ENCODE data around the gene MN1. TPM values are rescaled to one million over a fixed set of nuclear protein-coding genes. Genes with fewer than 3 reads are reported as not detected.
A peak's percentile ranks its signal among the peaks of the same experiment; 100 is the strongest.

The MN1 gene
- total and polyA plus RNA-seq, 12 donors = 0.64 to 2.7 (median 1.1) TPM

GRCh38 chr22:27803841-27804415 lies 2.4 kb upstream of the MN1 start:
- Histone ChIP-seq H3K4me1 (replicated peaks in 1 of 2) (peaks cover 0 to 21% of the 10 kb centered on the region in 2 donors), H3K4me3 (no peak overlapping the region), H3K27me3 (peaks cover 20% of the 10 kb centered on the region), H3K36me3 (replicated peaks in 1 of 2) (no peaks in the 10 kb centered on the region), H3K27ac (no peak overlapping the region), H3K9me3 (replicated peaks in 1 of 3) (no peaks in the 10 kb centered on the region)
- intact Hi-C loops (cut with DNase I) = loop anchor here (5.0 kb wide), 2 partner anchors 397 to 1047 kb away; no protein-coding TSS in a partner anchor
- TF ChIP-seq CTCF (IDR thresholded peaks at IDR 0.05) (no peak), POLR2A (IDR thresholded peaks at IDR 0.05) (no peak)
- no peak for DNase-seq
- 61 to 73% (median 66%) methylated on average over 11 of the region's 11 CpGs for WGBS, 4 donors

GRCh38 chr22:27802346-27803073 lies 954 bp upstream of the MN1 start:
- peaks cover 34% of the 10 kb centered on the region for H3K27me3 ChIP-seq
- no peak for TF ChIP-seq POLR2A (IDR thresholded peaks at IDR 0.05)
- no peak for TF ChIP-seq CTCF (IDR thresholded peaks at IDR 0.05)
- intact Hi-C loops (cut with DNase I) = loop anchor here (5.0 kb wide), 2 partner anchors 395 to 1045 kb away; no protein-coding TSS in a partner anchor
- H3K36me3 ChIP-seq (replicated peaks in 1 of 2) = no peaks in the 10 kb centered on the region
- DNase-seq = no peak
- WGBS, 4 donors = 29 to 48% (median 35%) methylated on average over 16 to 35 of the region's 35 CpGs
- no peaks in the 10 kb centered on the region for H3K9me3 ChIP-seq (replicated peaks in 1 of 3)
- H3K4me1 ChIP-seq (replicated peaks in 1 of 2) = peaks cover 0 to 21% of the 10 kb centered on the region in 2 donors
- H3K27ac ChIP-seq = no peak overlapping the region
- H3K4me3 ChIP-seq = peak overlapping the region in 3 of 4 donors; percentile 45 to 74 (median 49)

GRCh38 chr22:27801202-27801615 lies 347 bp downstream of the MN1 start:
- WGBS, 4 donors = 0% methylated on average over 2 to 58 of the region's 58 CpGs; no CpG with 5 or more reads in 1 of the 4 donors
- DNase-seq = peak in 3 of 7 donors; percentile 26 to 41 (median 36)
- TF ChIP-seq CTCF (IDR thresholded peaks at IDR 0.05) (peak in 2 of 6 experiments; percentile 3 to 8), POLR2A (IDR thresholded peaks at IDR 0.05) (no peak)
- H3K27ac ChIP-seq = peak overlapping the region in 3 of 5 donors; percentile 7 to 70 (median 16)
- H3K9me3 ChIP-seq (replicated peaks in 1 of 3) = no peaks in the 10 kb centered on the region
- intact Hi-C loops (cut with DNase I) = loop anchor here (5.0 kb wide), 2 partner anchors 394 to 1044 kb away; no protein-coding TSS in a partner anchor
- H3K27me3 ChIP-seq = peaks cover 44% of the 10 kb centered on the region
- H3K4me3 ChIP-seq = peak overlapping the region; percentile 45 to 74 (median 48)
- H3K4me1 ChIP-seq (replicated peaks in 1 of 2) = peaks cover 0 to 21% of the 10 kb centered on the region in 2 donors
- no peaks in the 10 kb centered on the region for H3K36me3 ChIP-seq (replicated peaks in 1 of 2)

Data from adrenal gland (tissue), 12 donors.